Measurements from ENCODE around the gene CCT3.

The CCT3 gene

GRCh38 chr1:156276532-156276931 lies 61.6 kb downstream of the CCT3 start:
- no peak for DNase-seq

- no peak for DNase-seq
Observed at GRCh38 chr1:156270314-156270713, 67.8 kb downstream of the CCT3 start.

GRCh38 chr1:156268336-156268735 lies 69.8 kb downstream of the CCT3 start:
- no peak for DNase-seq

GRCh38 chr1:156266051-156266450 lies 72.0 kb downstream of the CCT3 start:
- no peak for DNase-seq

- DNase-seq: no peak
Observed at GRCh38 chr1:156263288-156263655, 74.8 kb downstream of the CCT3 start.

- no peak for DNase-seq
Observed at GRCh38 chr1:156262461-156263287, 75.4 kb downstream of the CCT3 start.

GRCh38 chr1:156260896-156261295 lies 77.2 kb downstream of the CCT3 start:
- no peak for DNase-seq

GRCh38 chr1:156259805-156260204 lies 78.3 kb downstream of the CCT3 start:
- DNase-seq: no peak
